SJCRH30 (cell line): Measurements from ENCODE around the gene TGM2. TPM values are rescaled to one million over a fixed set of nuclear protein-coding genes. Genes with fewer than 3 reads are reported as not detected.

Experiments used
- DNase-seq, 2 experiments: peaks; one replicate each; pipeline ENCODE4 v3.0.0-alpha.2; 2015 to 2020
- H3K27ac ChIP-seq: fragments of 250-450 bp; sonication (Bioruptor Pico); 2 replicates; pipeline ENCODE4 v1.5.1; 2020; ENCODE audit warnings: mild to moderate bottlenecking, moderate library complexity
- H3K27me3 ChIP-seq: fragments of 250-450 bp; sonication (Bioruptor Pico); 2 replicates; pipeline ENCODE4 v1.5.1; 2020; ENCODE audit warnings: mild to moderate bottlenecking, moderate library complexity
- H3K36me3 ChIP-seq: fragments of 250-450 bp; sonication (Bioruptor Pico); 2 replicates; pipeline ENCODE4 v1.5.1; 2020; ENCODE audit warnings: mild to moderate bottlenecking, moderate library complexity
- H3K4me1 ChIP-seq: fragments of 250-450 bp; sonication (Bioruptor Pico); 2 replicates; pipeline ENCODE4 v1.5.1; 2020; ENCODE audit warnings: mild to moderate bottlenecking, moderate library complexity
- H3K4me3 ChIP-seq: fragments of 250-450 bp; sonication (Bioruptor Pico); 2 replicates; pipeline ENCODE4 v1.5.1; 2020; ENCODE audit warnings: mild to moderate bottlenecking, moderate library complexity
- H3K9me3 ChIP-seq: fragments of 250-450 bp; sonication (Bioruptor Pico); replicated peaks from 2 replicates; pipeline ENCODE4 v1.5.1; 2020; ENCODE audit warnings: mild to moderate bottlenecking, moderate library complexity
- total RNA-seq: library from RNA; depleted of rRNA; stranded (reverse); fragments of >200 nt; shearing (Covaris generic); gene quantifications from 2 replicates; pipeline ENCODE4 v1.2.3, GENCODE V29; 2014

The TGM2 gene
- total RNA-seq, 1 experiment from 2014 or later: 0.10 TPM

DNA sequence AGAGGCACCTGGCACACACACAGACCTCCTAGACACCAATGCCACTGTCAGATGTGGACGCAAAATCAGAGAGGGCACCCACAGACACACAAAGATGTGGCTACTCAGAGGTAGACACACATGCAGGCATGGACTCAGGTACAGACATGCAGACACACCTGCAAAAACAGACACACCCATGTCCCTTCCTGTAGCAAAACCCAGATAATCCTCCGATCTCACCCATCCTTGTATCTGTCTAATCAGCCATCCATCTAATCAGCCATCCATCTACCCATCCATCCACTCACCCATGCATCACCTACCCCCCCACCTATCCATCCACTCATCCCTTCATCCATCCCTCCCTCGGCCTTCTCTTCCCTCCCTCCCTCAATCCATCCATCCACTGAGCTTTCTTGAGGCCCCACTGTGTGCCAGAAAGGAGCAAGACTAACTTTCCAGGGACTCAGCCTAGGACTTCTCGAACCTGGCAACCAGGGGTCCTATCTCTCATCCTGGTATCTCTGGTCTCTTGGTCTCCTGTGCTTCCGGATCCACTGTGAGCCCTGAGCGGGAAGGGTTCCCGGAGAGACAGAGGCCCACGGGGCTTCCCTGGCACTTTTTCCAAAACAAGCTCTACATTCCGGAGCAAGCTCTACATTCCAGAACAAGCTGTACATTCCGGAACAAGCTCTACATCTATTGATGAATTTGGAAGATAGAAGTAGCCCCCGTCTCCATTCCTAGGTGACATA is 1.1 kb upstream of the TGM2 start:
- peaks cover 32% of the 10 kb centered on the region for H3K4me1 ChIP-seq
- DNase-seq: no peak
- no peaks in the 10 kb centered on the region for H3K9me3 ChIP-seq
- no peak overlapping the region for H3K27ac ChIP-seq
- no peaks in the 10 kb centered on the region for H3K27me3 ChIP-seq
- no peak overlapping the region for H3K4me3 ChIP-seq
- H3K36me3 ChIP-seq: no peaks in the 10 kb centered on the region

DNA sequence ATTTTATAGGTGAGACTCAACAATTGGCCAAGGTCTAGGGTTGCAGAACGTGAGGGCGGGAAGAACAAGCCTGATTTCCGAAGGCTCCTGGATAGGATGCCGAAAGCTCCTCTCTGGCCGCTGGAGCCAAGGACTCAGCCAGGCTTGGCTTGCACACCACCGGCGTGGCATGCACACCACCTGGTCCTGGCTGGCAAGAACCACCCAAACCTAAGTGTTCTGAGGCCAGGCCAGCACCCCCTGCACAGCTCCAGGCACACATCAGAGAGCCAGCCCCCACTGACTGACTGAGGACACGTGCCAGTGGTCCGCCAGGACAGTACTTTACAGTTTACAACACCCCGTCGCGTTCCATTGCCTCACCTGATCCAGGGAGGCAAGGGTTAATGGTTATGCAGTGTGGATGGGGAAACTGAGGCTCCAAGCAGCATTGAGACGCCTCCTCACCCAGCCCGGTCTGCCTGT is 414 bp downstream of the TGM2 start:
- Histone ChIP-seq H3K27ac (no peak overlapping the region), H3K4me3 (no peak overlapping the region), H3K4me1 (peaks cover 27% of the 10 kb centered on the region), H3K36me3 (no peaks in the 10 kb centered on the region), H3K9me3 (no peaks in the 10 kb centered on the region), H3K27me3 (no peaks in the 10 kb centered on the region)
- DNase-seq: no peak

DNA sequence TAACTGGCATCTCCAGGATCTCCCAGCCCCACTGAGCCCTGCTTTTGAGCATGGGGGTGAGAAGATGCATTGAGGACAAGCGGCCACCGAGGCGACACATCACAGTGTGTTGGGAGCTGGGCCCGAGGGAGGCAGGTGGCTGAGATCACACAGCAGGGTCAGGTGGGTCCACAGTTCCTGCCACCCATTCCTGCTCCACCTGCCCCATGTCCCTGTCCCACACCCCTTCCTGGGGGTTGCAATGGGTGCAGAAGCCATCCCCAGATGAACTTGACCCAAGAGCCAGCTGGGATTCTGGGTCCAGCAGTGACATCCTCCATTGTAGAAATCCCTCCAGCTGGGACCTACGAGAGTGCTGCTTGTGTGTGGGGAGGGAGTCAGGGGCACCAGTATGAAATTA is 1.0 kb downstream of the TGM2 start:
- H3K27ac ChIP-seq: no peak overlapping the region

DNA sequence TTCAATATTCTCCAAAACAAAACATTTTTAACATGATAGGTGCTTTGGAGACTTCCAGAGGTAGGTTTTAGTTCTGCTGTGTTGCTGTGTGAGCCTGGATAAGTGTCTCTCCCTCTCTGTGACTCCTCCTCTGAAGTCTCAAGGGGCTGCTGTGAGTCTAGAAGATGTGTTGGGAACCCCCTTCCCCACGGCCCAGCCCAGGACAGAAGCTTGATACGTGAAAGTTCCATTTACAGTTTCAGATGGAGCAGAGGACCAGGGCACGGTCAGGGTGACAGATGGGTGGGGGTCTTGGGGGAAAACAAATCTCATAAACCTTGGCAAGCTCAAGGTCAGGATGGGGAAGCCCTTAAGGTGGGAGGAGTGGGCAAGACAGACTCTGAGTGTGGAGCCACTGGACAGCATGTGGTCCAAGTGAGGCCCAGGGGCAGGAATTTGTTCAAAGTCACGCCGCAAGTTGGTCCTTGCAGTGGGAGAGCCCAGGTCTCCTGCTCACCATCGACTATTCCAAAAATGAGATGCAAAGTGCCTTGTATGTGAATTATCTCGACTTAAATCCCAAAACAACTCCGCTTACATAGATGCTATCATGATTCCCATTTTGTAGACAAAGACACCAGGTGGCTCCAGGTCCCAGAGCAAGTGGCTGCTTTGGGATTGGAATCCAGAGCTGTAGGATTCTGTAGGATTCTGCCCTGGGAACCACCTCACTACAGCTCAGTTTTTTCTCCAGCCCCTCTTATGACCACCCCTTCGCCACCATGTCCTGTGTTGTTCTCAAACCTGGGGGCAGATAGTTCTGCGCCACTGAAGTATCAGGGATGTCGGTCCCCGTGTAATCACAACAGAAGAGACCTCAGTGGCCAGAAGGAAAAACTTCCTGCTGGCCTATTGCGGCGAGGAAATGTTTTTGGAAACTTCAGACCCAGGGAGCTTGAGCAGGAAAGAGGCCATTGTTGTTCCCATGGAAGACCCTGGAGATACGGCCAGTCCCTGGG is 1.9 kb downstream of the TGM2 start:
- Histone ChIP-seq H3K27ac (no peak overlapping the region), H3K36me3 (no peaks in the 10 kb centered on the region), H3K9me3 (no peaks in the 10 kb centered on the region), H3K27me3 (no peaks in the 10 kb centered on the region), H3K4me1 (peaks cover 15% of the 10 kb centered on the region), H3K4me3 (no peak overlapping the region)
- no peak for DNase-seq

More for the DNA sequence above, 1.0 kb downstream of the TGM2 start:
- no peak overlapping the region for H3K4me3 ChIP-seq
- H3K36me3 ChIP-seq: no peaks in the 10 kb centered on the region
- DNase-seq: no peak
- no peaks in the 10 kb centered on the region for H3K27me3 ChIP-seq
- peaks cover 24% of the 10 kb centered on the region for H3K4me1 ChIP-seq
- no peaks in the 10 kb centered on the region for H3K9me3 ChIP-seq

DNA sequence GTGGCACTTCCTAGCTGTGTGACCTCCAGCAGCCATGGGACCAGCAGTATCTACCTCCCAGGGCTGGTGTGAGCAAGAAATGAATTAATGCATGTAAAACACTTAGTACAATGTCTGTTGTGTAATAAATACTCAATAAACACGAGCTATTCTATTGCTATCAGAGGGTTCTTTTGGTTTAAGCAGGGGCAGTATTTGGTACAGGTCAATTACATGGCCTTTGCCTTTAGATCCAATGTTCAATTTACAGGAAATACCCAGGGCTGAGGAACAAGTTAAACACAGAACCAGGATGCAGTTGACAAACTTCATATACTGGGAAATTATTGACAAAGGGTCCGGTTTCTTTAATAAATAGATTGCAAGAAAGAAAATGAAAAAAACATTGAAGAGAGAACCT is 2.9 kb downstream of the TGM2 start:
- no peaks in the 10 kb centered on the region for H3K9me3 ChIP-seq
- no peak for DNase-seq
- no peak overlapping the region for H3K4me3 ChIP-seq
- no peaks in the 10 kb centered on the region for H3K36me3 ChIP-seq
- H3K27me3 ChIP-seq: no peaks in the 10 kb centered on the region
- peaks cover 11% of the 10 kb centered on the region for H3K4me1 ChIP-seq
- no peak overlapping the region for H3K27ac ChIP-seq

DNA sequence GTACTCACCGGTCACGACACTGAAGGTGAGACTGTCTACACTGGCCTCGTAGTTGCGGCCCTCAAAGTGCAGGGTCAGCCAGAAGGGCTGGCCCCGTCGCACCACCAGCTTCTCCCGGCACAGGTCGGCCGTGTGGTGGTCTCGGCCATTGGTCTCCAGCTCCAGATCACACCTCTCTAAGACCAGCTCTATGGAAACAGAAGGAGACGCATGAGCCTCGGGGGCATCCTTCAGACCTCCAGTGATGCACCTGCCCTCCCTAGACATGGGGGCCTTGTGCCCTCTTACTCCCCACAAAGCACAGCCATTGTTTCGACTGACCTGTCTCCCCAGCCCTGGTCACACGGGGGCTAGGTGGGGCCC is 3.7 kb downstream of the TGM2 start:
- H3K36me3 ChIP-seq: no peaks in the 10 kb centered on the region
- H3K27ac ChIP-seq: no peak overlapping the region
- no peaks in the 10 kb centered on the region for H3K9me3 ChIP-seq
- H3K27me3 ChIP-seq: no peaks in the 10 kb centered on the region
- no peak overlapping the region for H3K4me3 ChIP-seq
- peaks cover 9% of the 10 kb centered on the region; the same call in 1 of the 2 replicates for H3K4me1 ChIP-seq
- no peak for DNase-seq

DNA sequence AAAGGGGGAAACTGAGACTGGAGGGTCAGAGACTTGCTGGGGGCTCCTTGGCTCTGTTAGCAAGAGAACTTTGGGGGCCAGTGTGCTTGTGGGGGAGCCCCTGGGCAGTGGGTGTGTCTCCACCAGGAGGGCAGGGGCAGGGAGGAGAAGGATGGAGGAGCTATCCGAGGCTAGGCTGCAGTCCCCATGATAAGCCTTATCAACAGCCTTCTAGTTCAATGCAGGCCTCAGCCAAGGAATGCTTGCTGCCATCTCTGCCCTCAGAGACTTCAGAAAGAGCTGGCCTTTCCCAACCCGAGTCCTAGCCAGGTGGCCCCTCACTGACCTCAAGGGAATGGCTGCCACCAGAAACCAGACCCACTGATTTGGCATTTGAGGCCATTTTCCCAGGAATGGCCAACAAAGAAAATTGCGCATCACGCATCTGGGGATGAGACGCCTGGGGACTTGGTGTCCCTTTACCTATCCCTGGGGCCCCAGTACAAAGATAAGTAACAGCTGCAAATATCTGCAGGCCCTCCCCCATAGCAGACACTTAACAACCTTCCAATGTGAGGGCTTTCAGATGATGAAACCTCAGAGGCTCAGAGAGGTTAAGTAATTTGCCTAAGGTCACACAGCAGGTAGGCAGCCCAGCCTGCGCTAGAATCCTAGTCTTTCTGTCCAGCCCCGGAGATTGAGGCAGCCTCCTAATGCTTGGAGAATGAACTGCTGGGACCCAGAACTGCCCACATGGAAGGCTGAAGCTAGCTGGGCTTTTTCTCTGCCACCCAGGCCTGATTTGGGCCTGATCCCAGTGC is 4.9 kb downstream of the TGM2 start:
- H3K4me1 ChIP-seq: peaks cover 9% of the 10 kb centered on the region; the same call in 1 of the 2 replicates
- no peaks in the 10 kb centered on the region for H3K27me3 ChIP-seq
- no peaks in the 10 kb centered on the region for H3K36me3 ChIP-seq
- DNase-seq: peak in 1 of 2 experiments; percentile 40
- H3K27ac ChIP-seq: no peak overlapping the region
- no peaks in the 10 kb centered on the region for H3K9me3 ChIP-seq
- H3K4me3 ChIP-seq: no peak overlapping the region

DNA sequence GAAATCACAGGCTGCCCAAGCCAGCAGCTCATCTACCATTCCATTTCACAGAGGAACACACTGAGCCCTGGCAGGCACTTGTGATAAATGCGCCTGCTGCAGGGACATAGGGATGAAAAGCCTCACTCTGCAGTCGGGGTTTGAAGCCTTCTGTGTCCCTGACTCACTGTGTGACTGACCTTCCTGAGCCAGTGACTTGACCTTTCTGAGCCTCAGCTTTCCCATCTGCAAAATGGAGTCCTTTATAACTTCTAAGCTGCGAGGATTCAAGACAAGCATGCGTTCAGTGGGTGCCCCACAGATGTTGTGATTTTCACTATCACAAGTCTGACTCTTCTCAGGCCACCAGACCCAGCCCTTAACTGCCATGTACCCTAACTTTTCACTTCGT is 5.5 kb downstream of the TGM2 start:
- Histone ChIP-seq H3K4me3 (no peak overlapping the region), H3K27me3 (no peaks in the 10 kb centered on the region), H3K4me1 (peaks cover 9% of the 10 kb centered on the region; the same call in 1 of the 2 replicates), H3K36me3 (no peaks in the 10 kb centered on the region), H3K9me3 (no peaks in the 10 kb centered on the region), H3K27ac (no peak overlapping the region)
- no peak for DNase-seq

DNA sequence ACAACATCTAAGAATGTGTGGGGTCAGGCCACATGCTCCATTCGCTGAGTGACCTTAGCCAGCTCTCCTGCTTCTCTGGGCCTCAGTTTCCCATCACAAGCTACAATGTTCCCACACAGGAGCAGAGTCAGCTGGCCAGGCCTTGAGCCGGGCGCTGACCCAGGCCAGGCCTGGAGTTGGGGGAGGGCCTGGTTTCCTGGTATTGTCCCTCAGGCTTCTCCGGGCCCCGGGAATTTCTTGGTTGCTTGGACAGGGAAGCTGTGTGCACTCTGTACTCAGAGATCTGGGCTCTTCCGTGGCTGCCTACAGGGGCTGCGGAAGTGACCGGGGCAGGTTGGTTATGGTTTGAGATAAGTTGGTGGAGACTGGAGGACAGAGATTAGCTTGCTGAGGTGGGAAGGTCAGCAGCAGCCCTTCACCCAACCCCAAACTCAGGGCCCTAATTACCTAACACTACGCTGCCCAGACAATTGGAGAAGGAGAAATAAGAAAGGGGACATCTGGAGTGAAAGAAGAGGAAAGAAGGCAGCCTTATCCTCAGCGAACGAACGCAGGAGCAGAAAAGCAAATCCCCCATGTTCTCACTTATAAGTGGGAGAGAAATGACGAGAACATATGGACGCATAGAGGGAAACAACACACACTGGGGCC is 6.2 kb downstream of the TGM2 start:
- no peaks in the 10 kb centered on the region for H3K9me3 ChIP-seq
- H3K27ac ChIP-seq: no peak overlapping the region
- DNase-seq: no peak
- no peaks in the 10 kb centered on the region for H3K27me3 ChIP-seq
- H3K4me1 ChIP-seq: peaks cover 9% of the 10 kb centered on the region; the same call in 1 of the 2 replicates
- H3K36me3 ChIP-seq: no peaks in the 10 kb centered on the region
- H3K4me3 ChIP-seq: no peak overlapping the region

DNA sequence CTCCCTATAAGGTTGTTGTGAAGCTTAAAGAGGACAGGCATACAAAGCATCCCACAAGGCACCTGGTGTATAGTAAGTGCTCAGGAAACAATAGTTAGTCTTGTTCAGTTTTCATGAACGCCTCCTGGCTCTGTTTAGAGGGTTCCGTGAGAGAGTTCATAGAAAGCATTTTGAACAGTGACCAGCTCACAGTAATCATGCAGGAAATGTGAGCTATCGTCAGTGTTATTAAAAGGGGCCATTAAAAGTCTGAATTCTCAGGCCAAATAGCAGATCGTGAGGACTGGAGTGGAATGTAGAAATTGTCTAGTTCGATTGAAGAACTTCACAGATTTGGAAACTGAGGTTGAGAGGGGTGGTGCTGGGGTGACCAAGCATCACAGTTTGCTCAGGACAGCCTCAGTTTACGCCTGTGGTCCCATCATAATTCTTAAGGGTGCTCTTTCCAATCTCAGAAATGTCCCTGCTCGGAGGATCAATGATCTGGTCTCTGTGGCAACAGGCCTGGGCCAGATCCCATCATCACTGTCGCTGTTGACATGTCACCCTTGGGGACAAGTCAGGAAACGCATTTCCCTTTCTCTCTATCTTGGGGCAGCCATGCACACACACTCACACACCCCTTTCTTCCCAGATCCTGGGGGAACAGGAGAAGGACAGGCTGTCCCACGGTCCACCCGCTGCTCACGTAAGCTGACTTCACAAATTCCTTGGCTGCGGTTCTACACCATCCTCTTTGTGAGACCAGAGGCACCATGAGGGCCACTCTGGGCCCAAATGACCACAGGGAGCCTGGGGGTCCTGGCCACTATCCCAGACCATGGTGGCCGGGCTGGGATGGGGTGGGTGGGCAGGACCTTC is 7.2 kb downstream of the TGM2 start:
- Histone ChIP-seq H3K9me3 (no peaks in the 10 kb centered on the region), H3K27ac (peak overlapping the region; percentile 7; the same call in 1 of the 2 replicates), H3K4me1 (peaks cover 12% of the 10 kb centered on the region), H3K36me3 (no peaks in the 10 kb centered on the region), H3K4me3 (no peak overlapping the region), H3K27me3 (no peaks in the 10 kb centered on the region)
- DNase-seq: no peak

DNA sequence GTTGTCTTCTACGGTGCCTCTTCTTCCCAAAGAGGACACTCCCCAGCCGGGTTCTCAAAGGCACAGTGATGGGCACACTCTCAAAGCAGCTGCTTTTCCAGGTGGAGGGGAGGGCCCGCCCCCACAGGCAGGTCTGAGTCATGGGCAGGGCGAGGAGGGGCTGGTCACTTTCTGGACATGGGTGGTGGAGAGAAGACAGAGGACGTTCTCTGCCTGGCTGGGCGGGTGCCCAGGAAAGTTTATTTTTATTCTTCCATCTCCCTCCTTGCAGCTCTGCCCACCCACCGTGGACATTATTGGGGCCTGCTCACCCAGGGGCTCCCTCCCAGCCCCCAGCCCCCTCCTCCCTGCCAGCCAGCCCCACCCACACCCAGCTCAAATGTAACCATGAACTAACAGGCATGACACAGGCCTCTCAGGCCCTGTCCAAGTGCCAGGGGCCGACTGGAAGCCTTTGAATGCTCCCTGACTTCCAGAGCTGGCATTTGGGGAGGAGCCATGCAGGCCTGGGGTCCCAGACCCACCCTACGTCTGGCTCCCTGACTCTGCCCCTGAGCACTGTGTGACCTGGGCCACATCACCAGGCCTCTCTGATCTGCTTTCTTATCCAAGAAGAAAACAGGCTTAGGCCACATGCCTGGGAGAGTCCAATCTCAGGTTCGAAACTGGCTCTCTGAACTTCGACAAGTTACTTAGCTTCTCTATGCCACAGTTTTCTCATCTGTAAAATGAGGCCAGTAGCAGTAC is 8.0 kb downstream of the TGM2 start:
- DNase-seq: peak; percentile 69
- Histone ChIP-seq H3K4me3 (no peak overlapping the region), H3K36me3 (no peaks in the 10 kb centered on the region), H3K27ac (peak overlapping the region; percentile 7; the same call in 1 of the 2 replicates), H3K9me3 (no peaks in the 10 kb centered on the region), H3K4me1 (peaks cover 20% of the 10 kb centered on the region), H3K27me3 (no peaks in the 10 kb centered on the region)

DNA sequence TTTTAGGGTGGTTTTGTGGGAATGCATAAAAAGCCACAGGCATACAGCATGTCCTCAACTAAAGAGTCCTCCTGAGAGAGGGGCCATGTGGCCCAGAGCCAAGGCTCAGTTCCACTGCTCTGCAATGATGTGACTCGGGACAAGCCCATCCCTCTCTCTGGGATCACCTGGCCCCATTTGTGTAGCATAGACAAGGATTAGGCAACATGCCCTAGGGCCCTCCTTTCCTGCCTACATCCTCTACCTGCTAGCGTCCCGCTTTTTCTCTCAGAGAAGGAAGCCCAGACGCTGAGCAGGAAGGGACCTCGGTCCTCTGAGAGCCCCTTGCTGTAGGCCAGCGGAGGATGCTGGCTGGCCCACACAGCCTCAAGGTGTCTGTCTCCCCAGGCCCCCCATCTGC is 8.8 kb downstream of the TGM2 start:
- no peak for DNase-seq
- H3K27me3 ChIP-seq: no peaks in the 10 kb centered on the region
- H3K4me3 ChIP-seq: no peak overlapping the region
- no peaks in the 10 kb centered on the region for H3K9me3 ChIP-seq
- no peak overlapping the region for H3K27ac ChIP-seq
- peaks cover 27% of the 10 kb centered on the region for H3K4me1 ChIP-seq
- H3K36me3 ChIP-seq: no peaks in the 10 kb centered on the region

DNA sequence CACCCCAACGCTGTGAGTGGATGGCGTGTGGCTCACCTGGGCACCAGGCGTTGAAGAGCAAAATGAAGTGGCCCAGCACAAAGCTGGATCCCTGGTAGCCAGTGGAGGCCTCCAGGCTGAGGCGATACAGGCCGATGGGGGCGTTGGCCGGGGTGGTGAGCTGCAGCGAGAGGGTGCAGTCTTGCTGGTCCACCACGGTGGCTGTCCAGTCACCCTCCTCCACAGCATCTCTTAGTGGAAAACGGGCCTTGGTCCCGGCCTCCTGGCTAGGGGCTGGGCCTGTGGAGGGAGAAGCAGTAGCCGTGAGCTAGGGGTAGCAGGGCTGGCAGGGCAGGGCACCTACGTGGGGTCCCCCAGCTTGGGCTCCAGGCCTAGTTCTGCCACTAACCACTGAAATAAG is 9.3 kb downstream of the TGM2 start:
- H3K9me3 ChIP-seq: no peaks in the 10 kb centered on the region
- peaks cover 28% of the 10 kb centered on the region for H3K4me1 ChIP-seq
- DNase-seq: no peak
- H3K27me3 ChIP-seq: no peaks in the 10 kb centered on the region
- H3K27ac ChIP-seq: no peak overlapping the region
- no peak overlapping the region for H3K4me3 ChIP-seq
- H3K36me3 ChIP-seq: no peaks in the 10 kb centered on the region
